DOHH2 (cell line): Measurements from ENCODE around the gene RTP2.

ENCODE experiments used
- H3F3A ChIP-seq: fragments of 200-600 bp; sonication (generic), shearing (Covaris generic); 2 replicates; pipeline ENCODE4 v1.6.0; 2016; ENCODE audit warnings: antibody characterized with exemption, mild to moderate bottlenecking; ENCODE audit not compliant: control insufficient read depth, insufficient read depth
- H3K27ac ChIP-seq: fragments of 200-600 bp; sonication (generic); 2 replicates; pipeline ENCODE4 v1.5.1; 2014; ENCODE audit warnings: low read depth, mild to moderate bottlenecking, low read length, moderate library complexity
- H3K27me3 ChIP-seq: fragments of 200-600 bp; sonication (generic); 2 replicates; pipeline ENCODE4 v1.6.1; 2014; ENCODE audit warnings: mild to moderate bottlenecking, low read length, mixed read lengths; ENCODE audit not compliant: control insufficient read depth
- H3K36me3 ChIP-seq: fragments of 200-600 bp; sonication (generic); 2 replicates; pipeline ENCODE4 v1.6.1; 2014; ENCODE audit warnings: mild to moderate bottlenecking, low read length, moderate library complexity, mixed read lengths; ENCODE audit not compliant: control insufficient read depth
- H3K4me1 ChIP-seq: fragments of 200-600 bp; sonication (generic); 2 replicates; pipeline ENCODE4 v1.6.1; 2014; ENCODE audit warnings: mild to moderate bottlenecking, low read length, mixed read lengths; ENCODE audit not compliant: control insufficient read depth
- H3K4me2 ChIP-seq: fragments of 200-600 bp; sonication (generic); 2 replicates; pipeline ENCODE4 v1.6.0; 2014; ENCODE audit warnings: mild to moderate bottlenecking, low read length, moderate library complexity
- H3K4me3 ChIP-seq: fragments of 200-600 bp; sonication (generic); 2 replicates; pipeline ENCODE4 v1.5.1; 2014; ENCODE audit warnings: mild to moderate bottlenecking, low read length, mixed read lengths
- H3K79me2 ChIP-seq: fragments of 200-600 bp; sonication (generic); 2 replicates; pipeline ENCODE4 v1.6.1; 2014; ENCODE audit warnings: mild to moderate bottlenecking, low read length, mixed read lengths; ENCODE audit not compliant: control insufficient read depth
- H3K9me2 ChIP-seq: fragments of 200-600 bp; sonication (generic); replicated peaks from 2 replicates; pipeline ENCODE4 v1.6.1; 2014; ENCODE audit warnings: mild to moderate bottlenecking, low read length, mixed read lengths; ENCODE audit not compliant: control insufficient read depth
- H3K9me3 ChIP-seq: fragments of 200-600 bp; sonication (generic); 2 replicates; pipeline ENCODE4 v1.6.1; 2014; ENCODE audit warnings: antibody characterized with exemption, low read length, mixed read lengths; ENCODE audit not compliant: control insufficient read depth, insufficient read depth
- H4K20me1 ChIP-seq: fragments of 200-600 bp; sonication (generic); 2 replicates; pipeline ENCODE4 v1.6.0; 2014; ENCODE audit warnings: low read depth, mild to moderate bottlenecking, antibody characterized with exemption, low read length, moderate library complexity; ENCODE audit not compliant: control insufficient read depth, insufficient read depth
- EZH2phosphoT487 ChIP-seq: fragments of 200-600 bp; sonication (generic); IDR thresholded peaks from 2 replicates; pipeline ENCODE4 v1.6.1; 2017; ENCODE audit warnings: borderline replicate concordance, mild to moderate bottlenecking, antibody characterized with exemption, low read length, moderate library complexity, mixed read lengths
- TF ChIP-seq, protein P1 (sequence below): fragments of 200-600 bp; sonication (generic); IDR thresholded peaks from one replicate; pipeline ENCODE4 v1.5.1; 2014; ENCODE audit warnings: antibody characterized with exemption, mild to moderate bottlenecking, low read depth, low read length; ENCODE audit not compliant: poor library complexity, severe bottlenecking

Gene RTP2

GRCh38 chr3:187698499-187699399 is 3.6 kb downstream of the RTP2 start:
- Histone ChIP-seq H3K9me2 (no peaks in the 10 kb centered on the region), H3K27ac (no peak overlapping the region), H3F3A (no peaks in the 10 kb centered on the region), H3K27me3 (peaks cover 15% of the 10 kb centered on the region), H3K4me2 (no peak overlapping the region), H3K4me3 (no peak overlapping the region), H3K4me1 (no peaks in the 10 kb centered on the region), H3K36me3 (no peaks in the 10 kb centered on the region), H4K20me1 (no peaks in the 10 kb centered on the region), H3K79me2 (no peaks in the 10 kb centered on the region), H3K9me3 (no peaks in the 10 kb centered on the region)
- TF ChIP-seq EZH2phosphoT487, result no peak
- TF ChIP-seq, protein P1, sequence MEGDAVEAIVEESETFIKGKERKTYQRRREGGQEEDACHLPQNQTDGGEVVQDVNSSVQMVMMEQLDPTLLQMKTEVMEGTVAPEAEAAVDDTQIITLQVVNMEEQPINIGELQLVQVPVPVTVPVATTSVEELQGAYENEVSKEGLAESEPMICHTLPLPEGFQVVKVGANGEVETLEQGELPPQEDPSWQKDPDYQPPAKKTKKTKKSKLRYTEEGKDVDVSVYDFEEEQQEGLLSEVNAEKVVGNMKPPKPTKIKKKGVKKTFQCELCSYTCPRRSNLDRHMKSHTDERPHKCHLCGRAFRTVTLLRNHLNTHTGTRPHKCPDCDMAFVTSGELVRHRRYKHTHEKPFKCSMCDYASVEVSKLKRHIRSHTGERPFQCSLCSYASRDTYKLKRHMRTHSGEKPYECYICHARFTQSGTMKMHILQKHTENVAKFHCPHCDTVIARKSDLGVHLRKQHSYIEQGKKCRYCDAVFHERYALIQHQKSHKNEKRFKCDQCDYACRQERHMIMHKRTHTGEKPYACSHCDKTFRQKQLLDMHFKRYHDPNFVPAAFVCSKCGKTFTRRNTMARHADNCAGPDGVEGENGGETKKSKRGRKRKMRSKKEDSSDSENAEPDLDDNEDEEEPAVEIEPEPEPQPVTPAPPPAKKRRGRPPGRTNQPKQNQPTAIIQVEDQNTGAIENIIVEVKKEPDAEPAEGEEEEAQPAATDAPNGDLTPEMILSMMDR, result no peak

DNA sequence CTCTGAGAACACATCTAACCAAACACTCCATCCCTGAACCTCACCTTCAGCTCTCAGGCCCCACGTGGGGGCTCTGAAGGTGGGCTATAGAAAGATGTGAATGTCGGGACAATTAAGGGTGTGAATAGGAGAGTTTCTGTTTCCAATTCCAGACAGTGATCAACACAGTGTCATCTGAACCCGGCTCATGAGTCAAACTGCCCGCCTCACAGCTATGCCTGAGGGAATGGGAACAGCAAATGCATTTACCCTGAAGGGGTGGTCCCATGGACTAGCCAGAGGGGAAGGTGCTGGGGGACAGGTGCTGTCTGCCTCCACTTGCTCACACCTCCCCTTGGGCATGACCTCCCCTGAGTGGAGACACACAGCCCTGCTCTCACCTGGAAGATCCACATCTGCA is 6.3 kb downstream of the RTP2 start:
- H4K20me1 ChIP-seq, result no peaks in the 10 kb centered on the region
- no peaks in the 10 kb centered on the region for H3K9me2 ChIP-seq
- H3K4me1 ChIP-seq, result no peaks in the 10 kb centered on the region
- H3K4me3 ChIP-seq, result no peak overlapping the region
- no peak for TF ChIP-seq EZH2phosphoT487
- TF ChIP-seq, protein P1, result no peak
- H3K79me2 ChIP-seq, result no peaks in the 10 kb centered on the region
- H3K9me3 ChIP-seq, result no peaks in the 10 kb centered on the region
- no peaks in the 10 kb centered on the region for H3K36me3 ChIP-seq
- no peak overlapping the region for H3K27ac ChIP-seq
- no peak overlapping the region for H3K4me2 ChIP-seq
- peaks cover 17% of the 10 kb centered on the region for H3K27me3 ChIP-seq
- H3F3A ChIP-seq, result no peaks in the 10 kb centered on the region

- no peak overlapping the region for H3K4me3 ChIP-seq
- no peak overlapping the region for H3K4me2 ChIP-seq
- peaks cover 17% of the 10 kb centered on the region for H3K27me3 ChIP-seq
- no peak overlapping the region for H3K27ac ChIP-seq
- no peaks in the 10 kb centered on the region for H4K20me1 ChIP-seq
- no peaks in the 10 kb centered on the region for H3K9me3 ChIP-seq
- H3F3A ChIP-seq, result no peaks in the 10 kb centered on the region
- TF ChIP-seq EZH2phosphoT487, result no peak
- TF ChIP-seq, protein P1, result no peak
- no peaks in the 10 kb centered on the region for H3K36me3 ChIP-seq
- H3K4me1 ChIP-seq, result no peaks in the 10 kb centered on the region
- no peaks in the 10 kb centered on the region for H3K9me2 ChIP-seq
- H3K79me2 ChIP-seq, result no peaks in the 10 kb centered on the region
These were observed 6.9 kb downstream of the RTP2 start for GRCh38 chr3:187695449-187695848.
